ENCODE measurements around the gene PLA2G2C.

PLA2G2C gene

GRCh38 chr1:20202166-20202565 is 15.8 kb upstream of the PLA2G2C start:
- TF ChIP-seq BACH2 (CRISPR knock-in tag; IDR thresholded peaks at IDR 0.05; ENCODE audit: borderline replicate concordance) (no peak), SNAI2 (CRISPR knock-in tag; IDR thresholded peaks at IDR 0.05) (no peak), ZFP3 (CRISPR knock-in tag; IDR thresholded peaks at IDR 0.05) (no peak), TCF4 (CRISPR knock-in tag; IDR thresholded peaks at IDR 0.05; ENCODE audit: borderline replicate concordance) (no peak), RARB (CRISPR knock-in tag; IDR thresholded peaks at IDR 0.05) (no peak), ZNF8 (CRISPR knock-in tag; IDR thresholded peaks at IDR 0.05) (no peak), ZFP30 (CRISPR knock-in tag; IDR thresholded peaks at IDR 0.05) (no peak), ARNTL (CRISPR knock-in tag; IDR thresholded peaks at IDR 0.05; ENCODE audit: borderline replicate concordance, low read depth) (no peak), ZC3H10 (CRISPR knock-in tag; IDR thresholded peaks at IDR 0.05) (no peak), TOX (CRISPR knock-in tag; IDR thresholded peaks at IDR 0.05; ENCODE audit: borderline replicate concordance) (no peak), ISL1 (CRISPR knock-in tag; IDR thresholded peaks at IDR 0.05) (no peak), ZNF565 (CRISPR knock-in tag; conservative IDR thresholded peaks at IDR 0.05; ENCODE audit: low read depth) (no peak), POU6F1 (CRISPR knock-in tag; IDR thresholded peaks at IDR 0.05; ENCODE audit: borderline replicate concordance, low read depth) (no peak), PATZ1 (CRISPR knock-in tag; IDR thresholded peaks at IDR 0.05; ENCODE audit: borderline replicate concordance) (no peak), ESRRG (CRISPR knock-in tag; IDR thresholded peaks at IDR 0.05) (no peak), CSDC2 (CRISPR knock-in tag; IDR thresholded peaks at IDR 0.05) (no peak), PPARA (CRISPR knock-in tag; IDR thresholded peaks at IDR 0.05; ENCODE audit: borderline replicate concordance) (no peak), CREB5 (CRISPR knock-in tag; IDR thresholded peaks at IDR 0.05; ENCODE audit: low read depth) (no peak), CSRNP3 (CRISPR knock-in tag; IDR thresholded peaks at IDR 0.05) (no peak), TSHZ2 (CRISPR knock-in tag; IDR thresholded peaks at IDR 0.05) (no peak)
- no peak for ATAC-seq

DNA sequence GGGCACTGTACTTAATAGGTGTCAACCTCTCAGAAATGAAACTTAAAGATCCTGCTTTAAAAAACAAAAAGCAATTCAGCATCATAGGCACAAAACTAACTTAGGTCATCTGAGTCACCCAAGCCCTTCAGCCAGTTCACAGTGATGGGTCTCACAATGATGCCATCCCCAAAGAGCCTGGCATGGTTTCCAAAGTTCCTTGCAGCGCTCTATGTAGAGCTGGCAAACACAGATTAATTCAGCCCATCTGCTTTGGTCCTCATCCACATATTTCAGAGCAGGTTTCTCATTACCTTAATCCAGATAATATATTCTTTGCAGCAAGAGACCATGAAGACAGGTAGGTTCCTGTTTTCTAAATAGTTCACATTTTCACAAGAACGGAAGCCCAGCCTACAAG is 14.6 kb upstream of the PLA2G2C start:
- ATAC-seq: no peak
- no peak for TF ChIP-seq PPARA (CRISPR knock-in tag; IDR thresholded peaks at IDR 0.05; ENCODE audit: borderline replicate concordance)
- no peak for TF ChIP-seq TCF4 (CRISPR knock-in tag; IDR thresholded peaks at IDR 0.05; ENCODE audit: borderline replicate concordance)
- no peak for TF ChIP-seq CSDC2 (CRISPR knock-in tag; IDR thresholded peaks at IDR 0.05)
- TF ChIP-seq TSHZ2 (CRISPR knock-in tag; IDR thresholded peaks at IDR 0.05): no peak
- TF ChIP-seq ZC3H10 (CRISPR knock-in tag; IDR thresholded peaks at IDR 0.05): no peak
- no peak for TF ChIP-seq ARNTL (CRISPR knock-in tag; IDR thresholded peaks at IDR 0.05; ENCODE audit: borderline replicate concordance, low read depth)
- TF ChIP-seq GLIS3 (CRISPR knock-in tag; IDR thresholded peaks at IDR 0.05): no peak
- no peak for TF ChIP-seq SNAI2 (CRISPR knock-in tag; IDR thresholded peaks at IDR 0.05)
- TF ChIP-seq TOX (CRISPR knock-in tag; IDR thresholded peaks at IDR 0.05; ENCODE audit: borderline replicate concordance): no peak
- no peak for TF ChIP-seq ZNF8 (CRISPR knock-in tag; IDR thresholded peaks at IDR 0.05)
- TF ChIP-seq BACH2 (CRISPR knock-in tag; IDR thresholded peaks at IDR 0.05; ENCODE audit: borderline replicate concordance): no peak
- TF ChIP-seq CREB5 (CRISPR knock-in tag; IDR thresholded peaks at IDR 0.05; ENCODE audit: low read depth): no peak
- no peak for TF ChIP-seq ZNF565 (CRISPR knock-in tag; conservative IDR thresholded peaks at IDR 0.05; ENCODE audit: low read depth)
- TF ChIP-seq RARB (CRISPR knock-in tag; IDR thresholded peaks at IDR 0.05): no peak
- TF ChIP-seq ZNF70 (CRISPR knock-in tag; IDR thresholded peaks at IDR 0.05): no peak
- no peak for TF ChIP-seq OSR1 (CRISPR knock-in tag; IDR thresholded peaks at IDR 0.05)
- no peak for TF ChIP-seq POU6F1 (CRISPR knock-in tag; IDR thresholded peaks at IDR 0.05; ENCODE audit: borderline replicate concordance, low read depth)
